K562 (cell line): ENCODE data around the gene SAP30BP. TPM values are rescaled to one million over a fixed set of nuclear protein-coding genes. Genes with fewer than 3 reads are reported as not detected.

ENCODE experiments used
- ARHGAP35 ChIP-seq: fragments of 450-650 bp; IDR thresholded peaks from 2 replicates; pipeline ENCODE4 v1.6.1; 2018; ENCODE audit not compliant: partially characterized antibody
- ETV1 ChIP-seq: fragments of 450-650 bp; conservative IDR thresholded peaks from 2 replicates; pipeline ENCODE4 v1.6.1; 2016; ENCODE audit warnings: missing genetic modification characterization, control low read depth, low read depth, missing compliant biosample characterization
- MAFG ChIP-seq: fragments of 450-650 bp; conservative IDR thresholded peaks from 2 replicates; pipeline ENCODE4 v1.6.1; 2016; ENCODE audit warnings: missing genetic modification characterization, missing compliant biosample characterization
- MAZ ChIP-seq, 2 experiments: fragments of 450-650 bp in 1 of 2; sonication (generic) in 1 of 2; formaldehyde crosslinking; IDR thresholded peaks in 1 of 2; conservative IDR thresholded peaks in 1 of 2; 2 replicates each; pipeline versions ENCODE4 v1.4.0 to v1.5.0; 2020; ENCODE audit warnings: mild to moderate bottlenecking in 1 of 2, missing genetic modification reagents in 1 of 2
- RBM22 ChIP-seq: fragments of 200-400 bp; formaldehyde crosslinking; IDR thresholded peaks from 2 replicates; pipeline ENCODE4 v1.6.1; 2018; ENCODE audit warnings: low read length, low read depth; ENCODE audit not compliant: poor library complexity, severe bottlenecking
- SP1 ChIP-seq: sonication (generic); formaldehyde crosslinking; IDR thresholded peaks from 2 replicates; pipeline ENCODE4 v1.8.1; 2022; ENCODE audit warnings: mild to moderate bottlenecking, missing genetic modification reagents
- SRSF7 ChIP-seq: fragments of 200-400 bp; formaldehyde crosslinking; optimal IDR thresholded peaks from 2 replicates; pipeline ENCODE3; 2017; ENCODE audit warnings: mild to moderate bottlenecking, low read depth, low read length
- U2AF1 ChIP-seq: fragments of 200-400 bp; formaldehyde crosslinking; optimal IDR thresholded peaks from 2 replicates; pipeline ENCODE3; 2017; ENCODE audit warnings: mild to moderate bottlenecking, low read depth, low read length, moderate library complexity
- ZNF507 ChIP-seq: conservative IDR thresholded peaks from 2 replicates; pipeline ENCODE4 v1.6.1; 2017; ENCODE audit warnings: missing genetic modification characterization, missing compliant biosample characterization
- ZNF57 ChIP-seq: fragments of 450-650 bp; formaldehyde crosslinking; IDR thresholded peaks from 2 replicates; pipeline ENCODE4 v1.4.0; 2020; ENCODE audit warnings: mild to moderate bottlenecking, moderate library complexity
- ZNF644 ChIP-seq: fragments of 200-800 bp; sonication (Bioruptor generic); IDR thresholded peaks from 2 replicates; pipeline ENCODE4 v1.6.1; 2016; ENCODE audit warnings: low read depth, missing genetic modification characterization, missing compliant biosample characterization
- polyA plus RNA-seq, 8 experiments: library from polyadenylated mRNA; depleted of rRNA in 4 of 8; stranded (reverse) in 5 of 8; unstranded in 3 of 8; fragments of >200 nt; fragmentation: Nextera tagmentation in 2 of 8; fragmentation: Illumina TruSeq in 1 of 8; extraction: Ambion mirVana in 2 of 8; extraction: Trizol in 1 of 8; gene quantifications; 2 replicates each; pipeline versions ENCODE4 v1.2.1 to v1.2.3, GENCODE V29; 2011 to 2014; ENCODE audit warnings: inconsistent platforms in 1 of 8, missing spikeins in 1 of 8
- total RNA-seq, 7 experiments: library from RNA; depleted of rRNA in 6 of 7; stranded (reverse); fragments of >200 nt in 6 of 7; fragmentation: Illumina TruSeq in 2 of 7; extraction: Trizol in 2 of 7; gene quantifications; 2 replicates each; pipeline versions ENCODE4 v1.2.1 to v1.2.3, GENCODE V29; 2011 to 2021; ENCODE audit warnings: low replicate concordance in 1 of 7
- TF ChIP-seq, protein P1 (sequence below): fragments of 250-450 bp; sonication (Bioruptor Pico); IDR thresholded peaks from 2 replicates; pipeline ENCODE4 v1.5.0; 2021; ENCODE audit warnings: mild to moderate bottlenecking, moderate library complexity
- TF ChIP-seq, protein P2 (sequence below): fragments of 450-650 bp; formaldehyde crosslinking; IDR thresholded peaks from 2 replicates; pipeline ENCODE4 v1.4.0; 2020; ENCODE audit warnings: mild to moderate bottlenecking, moderate library complexity
- TF ChIP-seq, protein P3 (sequence below): sonication (generic); formaldehyde crosslinking; IDR thresholded peaks from 2 replicates; pipeline ENCODE4 v1.8.0; 2022; ENCODE audit warnings: mild to moderate bottlenecking, missing genetic modification reagents
- TF ChIP-seq, protein P4 (sequence below): fragments of 200-400 bp; formaldehyde crosslinking; IDR thresholded peaks from 2 replicates; pipeline ENCODE4 v1.6.1; 2017; ENCODE audit warnings: mild to moderate bottlenecking, low read depth, low read length, moderate library complexity

Gene SAP30BP
- total and polyA plus RNA-seq, 9 of the 15 experiments (the other 6 are each of a cell fraction or from before 2014, with no cell fraction given): 45.3 to 154 (median 71.7) TPM

DNA sequence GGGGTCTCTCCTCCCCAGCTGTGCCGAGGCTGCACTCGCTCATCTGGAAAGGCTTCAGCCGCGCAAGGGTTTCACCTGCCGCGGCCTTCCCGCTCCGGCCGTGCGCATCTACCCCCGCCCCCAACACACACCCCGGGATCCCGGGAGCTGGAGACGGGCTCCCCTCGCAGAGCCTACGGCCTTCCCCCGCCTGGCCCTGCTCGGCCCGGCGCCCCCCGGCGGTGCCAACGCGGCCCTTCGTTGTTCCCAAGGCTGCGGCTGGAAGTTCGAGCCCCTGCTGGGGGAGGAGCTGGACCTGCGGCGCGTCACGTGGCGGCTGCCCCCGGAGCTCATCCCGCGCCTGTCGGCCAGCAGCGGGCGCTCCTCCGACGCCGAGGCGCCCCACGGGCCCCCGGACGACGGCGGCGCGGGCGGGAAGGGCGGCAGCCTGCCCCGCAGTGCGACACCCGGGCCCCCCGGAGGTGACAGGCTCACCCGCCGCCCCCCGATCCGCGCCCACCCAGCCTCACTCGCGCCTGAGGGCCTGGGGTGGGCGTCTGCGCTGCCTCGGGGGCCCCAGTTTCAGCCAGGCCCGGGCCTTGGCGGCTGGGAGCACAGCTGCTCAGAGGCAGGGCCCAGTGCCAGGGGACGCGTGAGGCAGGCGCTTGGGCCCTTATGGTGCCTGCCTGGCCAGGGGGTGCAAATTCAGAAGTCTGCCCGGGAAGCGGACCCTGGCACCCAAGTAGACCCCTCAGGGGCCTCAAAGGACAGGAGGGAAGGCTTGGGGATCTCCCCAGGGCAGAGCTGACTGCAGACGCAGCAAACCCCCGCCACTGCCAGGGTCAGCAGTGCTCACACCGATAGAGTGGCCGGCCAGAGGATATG lies 86.6 kb downstream of the SAP30BP start (continued):
- TF ChIP-seq, protein P1, sequence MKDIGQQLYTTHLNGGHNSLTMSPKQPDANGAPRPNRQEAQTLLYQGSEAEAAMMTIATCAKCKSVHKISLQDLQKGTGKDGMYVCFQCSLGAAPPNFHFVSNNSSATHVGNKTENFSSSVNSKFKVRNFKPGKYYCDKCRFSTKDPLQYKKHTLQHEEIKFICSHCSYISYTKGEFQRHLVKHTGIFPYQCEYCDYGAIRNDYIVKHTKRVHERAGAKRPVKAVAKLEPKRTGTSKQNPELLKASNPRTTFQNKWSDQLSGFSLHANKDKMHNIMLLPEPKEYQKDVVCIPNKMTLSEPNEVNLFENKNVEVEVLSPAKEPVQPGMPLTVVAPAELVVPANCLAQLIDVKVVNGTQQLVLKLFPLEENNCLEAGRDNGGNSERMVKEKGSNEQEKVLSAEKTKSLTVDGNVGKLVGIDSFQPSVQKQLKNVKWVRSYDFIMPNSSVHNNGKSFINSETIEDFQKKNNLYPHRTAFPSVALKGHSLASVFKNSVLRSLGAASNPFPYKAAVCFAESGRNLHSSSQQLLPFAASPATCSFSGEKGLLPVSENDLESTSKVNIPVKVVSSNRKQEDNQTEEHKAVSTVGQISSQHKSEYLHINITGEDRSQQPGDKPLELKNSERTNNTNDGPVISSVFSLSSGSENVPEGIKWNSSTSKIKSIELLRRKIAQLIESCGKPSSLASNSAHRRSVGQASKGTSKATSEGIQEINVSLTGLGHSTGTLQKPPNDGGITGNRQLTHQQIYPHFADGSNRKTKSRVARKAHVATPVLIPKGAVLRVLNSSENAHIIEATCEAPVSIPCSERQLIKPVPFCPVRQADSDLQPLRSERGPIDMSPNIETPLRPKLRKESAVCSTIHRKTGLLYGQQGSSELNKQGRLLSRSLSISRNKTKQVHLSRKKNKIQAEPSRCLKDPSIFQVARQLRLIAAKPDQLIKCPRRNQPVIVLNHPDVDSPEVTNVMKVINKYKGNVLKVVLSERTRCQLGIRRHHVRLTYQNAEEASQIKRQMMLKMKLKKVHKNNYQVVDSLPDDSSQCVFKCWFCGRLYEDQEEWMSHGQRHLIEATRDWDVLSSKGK (CRISPR knock-in tag): no peak
- no peak for TF ChIP-seq MAFG (tag)
- TF ChIP-seq ZNF507 (tag): no peak
- TF ChIP-seq ARHGAP35: no peak
- TF ChIP-seq, protein P2, sequence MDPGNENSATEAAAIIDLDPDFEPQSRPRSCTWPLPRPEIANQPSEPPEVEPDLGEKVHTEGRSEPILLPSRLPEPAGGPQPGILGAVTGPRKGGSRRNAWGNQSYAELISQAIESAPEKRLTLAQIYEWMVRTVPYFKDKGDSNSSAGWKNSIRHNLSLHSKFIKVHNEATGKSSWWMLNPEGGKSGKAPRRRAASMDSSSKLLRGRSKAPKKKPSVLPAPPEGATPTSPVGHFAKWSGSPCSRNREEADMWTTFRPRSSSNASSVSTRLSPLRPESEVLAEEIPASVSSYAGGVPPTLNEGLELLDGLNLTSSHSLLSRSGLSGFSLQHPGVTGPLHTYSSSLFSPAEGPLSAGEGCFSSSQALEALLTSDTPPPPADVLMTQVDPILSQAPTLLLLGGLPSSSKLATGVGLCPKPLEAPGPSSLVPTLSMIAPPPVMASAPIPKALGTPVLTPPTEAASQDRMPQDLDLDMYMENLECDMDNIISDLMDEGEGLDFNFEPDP (CRISPR knock-in tag): no peak
- TF ChIP-seq SP1 (CRISPR knock-in tag): peak; percentile 52; the same call in 1 of the 2 replicates
- TF ChIP-seq ETV1 (tag): no peak
- peak; percentile 89 to 95 for TF ChIP-seq MAZ (CRISPR knock-in tag; conservative IDR thresholded peaks at IDR 0.05 in 1 of 2, IDR thresholded peaks at IDR 0.05 in 1 of 2)
- TF ChIP-seq ZNF644 (tag): peak; percentile 55; the same call in 1 of the 2 replicates
- no peak for TF ChIP-seq RBM22
- TF ChIP-seq, protein P3, sequence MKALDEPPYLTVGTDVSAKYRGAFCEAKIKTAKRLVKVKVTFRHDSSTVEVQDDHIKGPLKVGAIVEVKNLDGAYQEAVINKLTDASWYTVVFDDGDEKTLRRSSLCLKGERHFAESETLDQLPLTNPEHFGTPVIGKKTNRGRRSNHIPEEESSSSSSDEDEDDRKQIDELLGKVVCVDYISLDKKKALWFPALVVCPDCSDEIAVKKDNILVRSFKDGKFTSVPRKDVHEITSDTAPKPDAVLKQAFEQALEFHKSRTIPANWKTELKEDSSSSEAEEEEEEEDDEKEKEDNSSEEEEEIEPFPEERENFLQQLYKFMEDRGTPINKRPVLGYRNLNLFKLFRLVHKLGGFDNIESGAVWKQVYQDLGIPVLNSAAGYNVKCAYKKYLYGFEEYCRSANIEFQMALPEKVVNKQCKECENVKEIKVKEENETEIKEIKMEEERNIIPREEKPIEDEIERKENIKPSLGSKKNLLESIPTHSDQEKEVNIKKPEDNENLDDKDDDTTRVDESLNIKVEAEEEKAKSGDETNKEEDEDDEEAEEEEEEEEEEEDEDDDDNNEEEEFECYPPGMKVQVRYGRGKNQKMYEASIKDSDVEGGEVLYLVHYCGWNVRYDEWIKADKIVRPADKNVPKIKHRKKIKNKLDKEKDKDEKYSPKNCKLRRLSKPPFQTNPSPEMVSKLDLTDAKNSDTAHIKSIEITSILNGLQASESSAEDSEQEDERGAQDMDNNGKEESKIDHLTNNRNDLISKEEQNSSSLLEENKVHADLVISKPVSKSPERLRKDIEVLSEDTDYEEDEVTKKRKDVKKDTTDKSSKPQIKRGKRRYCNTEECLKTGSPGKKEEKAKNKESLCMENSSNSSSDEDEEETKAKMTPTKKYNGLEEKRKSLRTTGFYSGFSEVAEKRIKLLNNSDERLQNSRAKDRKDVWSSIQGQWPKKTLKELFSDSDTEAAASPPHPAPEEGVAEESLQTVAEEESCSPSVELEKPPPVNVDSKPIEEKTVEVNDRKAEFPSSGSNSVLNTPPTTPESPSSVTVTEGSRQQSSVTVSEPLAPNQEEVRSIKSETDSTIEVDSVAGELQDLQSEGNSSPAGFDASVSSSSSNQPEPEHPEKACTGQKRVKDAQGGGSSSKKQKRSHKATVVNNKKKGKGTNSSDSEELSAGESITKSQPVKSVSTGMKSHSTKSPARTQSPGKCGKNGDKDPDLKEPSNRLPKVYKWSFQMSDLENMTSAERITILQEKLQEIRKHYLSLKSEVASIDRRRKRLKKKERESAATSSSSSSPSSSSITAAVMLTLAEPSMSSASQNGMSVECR: peak; percentile 87
- peak; percentile 92 for TF ChIP-seq U2AF1
- no peak for TF ChIP-seq SRSF7
- no peak for TF ChIP-seq ZNF57 (CRISPR knock-in tag)
- TF ChIP-seq, protein P4, sequence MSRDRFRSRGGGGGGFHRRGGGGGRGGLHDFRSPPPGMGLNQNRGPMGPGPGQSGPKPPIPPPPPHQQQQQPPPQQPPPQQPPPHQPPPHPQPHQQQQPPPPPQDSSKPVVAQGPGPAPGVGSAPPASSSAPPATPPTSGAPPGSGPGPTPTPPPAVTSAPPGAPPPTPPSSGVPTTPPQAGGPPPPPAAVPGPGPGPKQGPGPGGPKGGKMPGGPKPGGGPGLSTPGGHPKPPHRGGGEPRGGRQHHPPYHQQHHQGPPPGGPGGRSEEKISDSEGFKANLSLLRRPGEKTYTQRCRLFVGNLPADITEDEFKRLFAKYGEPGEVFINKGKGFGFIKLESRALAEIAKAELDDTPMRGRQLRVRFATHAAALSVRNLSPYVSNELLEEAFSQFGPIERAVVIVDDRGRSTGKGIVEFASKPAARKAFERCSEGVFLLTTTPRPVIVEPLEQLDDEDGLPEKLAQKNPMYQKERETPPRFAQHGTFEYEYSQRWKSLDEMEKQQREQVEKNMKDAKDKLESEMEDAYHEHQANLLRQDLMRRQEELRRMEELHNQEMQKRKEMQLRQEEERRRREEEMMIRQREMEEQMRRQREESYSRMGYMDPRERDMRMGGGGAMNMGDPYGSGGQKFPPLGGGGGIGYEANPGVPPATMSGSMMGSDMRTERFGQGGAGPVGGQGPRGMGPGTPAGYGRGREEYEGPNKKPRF: no peak
